Liver (tissue), 9 donors: ENCODE measurements around the gene SPN. TPM values are rescaled to one million over a fixed set of nuclear protein-coding genes. Genes with fewer than 3 reads are reported as not detected.

Experiments
- DNase-seq: peaks from one replicate; pipeline ENCODE4 v3.0.0-alpha.2; 2017; ENCODE audit warnings: low spot score
- H3K27ac ChIP-seq, 2 donors: one replicate each; pipeline ENCODE4 v1.7.0; 2013; ENCODE audit warnings: inconsistent platforms in 2 of 2, low read length in 2 of 2, control low read depth in 1 of 2, low read depth in 1 of 2, mild to moderate bottlenecking in 1 of 2
- H3K27me3 ChIP-seq, 4 donors: one replicate each; pipeline versions ENCODE4 v1.6.1 to v1.7.0; 2013; ENCODE audit warnings: low read length in 3 of 4, inconsistent platforms in 1 of 4, mild to moderate bottlenecking in 1 of 4, moderate library complexity in 1 of 4; ENCODE audit not compliant: control insufficient read depth in 4 of 4, insufficient read depth in 4 of 4
- H3K36me3 ChIP-seq, 4 donors: one replicate each; pipeline versions ENCODE4 v1.6.1 to v1.7.0; 2013; ENCODE audit warnings: low read length in 3 of 4, mild to moderate bottlenecking in 3 of 4, low read depth in 1 of 4, moderate library complexity in 1 of 4; ENCODE audit not compliant: control insufficient read depth in 4 of 4, insufficient read depth in 3 of 4
- H3K4me1 ChIP-seq, 4 donors: one replicate each; pipeline versions ENCODE4 v1.6.1 to v1.7.0; 2013; ENCODE audit warnings: low read length in 3 of 4, mild to moderate bottlenecking in 3 of 4, moderate library complexity in 1 of 4; ENCODE audit not compliant: control insufficient read depth in 4 of 4, insufficient read depth in 4 of 4
- H3K4me3 ChIP-seq, 3 donors: one replicate each; pipeline versions ENCODE4 v1.6.1 to v1.7.0; 2013; ENCODE audit warnings: low read length in 3 of 3, control low read depth in 1 of 3, low read depth in 1 of 3, mild to moderate bottlenecking in 1 of 3
- H3K9ac ChIP-seq, 2 donors: one replicate each; pipeline ENCODE4 v1.7.0; 2013; ENCODE audit warnings: low read length in 2 of 2, mild to moderate bottlenecking in 2 of 2, moderate library complexity in 2 of 2, control low read depth in 1 of 2, low read depth in 1 of 2
- H3K9me3 ChIP-seq, 4 donors: one replicate each; pipeline versions ENCODE4 v1.6.1 to v1.7.0; 2013; ENCODE audit warnings: low read length in 3 of 4; ENCODE audit not compliant: control insufficient read depth in 4 of 4
- CTCF ChIP-seq: fragments of 150-350 bp; IDR thresholded peaks from 2 replicates; pipeline ENCODE4 v1.5.1; 2017; ENCODE audit warnings: improper control_type of control experiment, low read depth, low read length; ENCODE audit not compliant: missing input control
- WGBS: extraction: QIAGEN DNeasy Blood & Tissue Kit; methylation state at CpG from one replicate; pipeline ENCODE4 v1.1.7; 2013; 5-methylcytosine and 5-hydroxymethylcytosine counted together
- polyA plus RNA-seq, 2 donors: library from polyadenylated mRNA; stranded (reverse) in 1 of 2; unstranded in 1 of 2; fragments of 200-250 nt in 1 of 2; fragments of >200 nt in 1 of 2; fragmentation: Nextera tagmentation in 1 of 2; extraction: Ambion mirVana in 1 of 2; gene quantifications; one replicate each; pipeline versions ENCODE4 v1.2.1 to v1.2.3, GENCODE V29; 2013 to 2015
- total RNA-seq, 2 donors: library from RNA; depleted of rRNA; stranded (reverse); fragments of >200 nt; gene quantifications; one replicate each; pipeline ENCODE4 v1.2.3, GENCODE V29; 2014
- donor health status: healthy.
- donor health status: healthy.
- donor health status: healthy.
- donor health status: healthy.
- donor health status: healthy.

Gene SPN
- total and polyA plus RNA-seq, 4 donors = 0.85 to 31.2 (median 0.91) TPM

GRCh38 chr16:29719063-29719462 lies 56.0 kb downstream of the SPN start:
- 47% methylated on average over 4 of the region's 4 CpGs for WGBS
- TF ChIP-seq CTCF = no peak
- no peak for DNase-seq

More at GRCh38 chr16:29719063-29719462, 56.0 kb downstream of the SPN start:
- Histone ChIP-seq H3K4me3 (no peak overlapping the region), H3K27ac (no peak overlapping the region), H3K4me1 (no peaks in the 10 kb centered on the region), H3K9me3 (no peaks in the 10 kb centered on the region), H3K36me3 (no peaks in the 10 kb centered on the region), H3K9ac (no peak overlapping the region), H3K27me3 (no peaks in the 10 kb centered on the region)

Other genes with a start within 250 kb of the SPN start
- gene BOLA2, start 208.9 kb upstream of the SPN start, total RNA-seq = 10 to 100 TPM in 1 of 2 donors, 1 to 10 TPM in 1; 7.0 to 16.2 TPM
- 1 to 10 TPM; 4.6 to 6.1 TPM for gene BOLA2, start 208.9 kb upstream of the SPN start, polyA plus RNA-seq
- 10 to 100 TPM; 10.3 to 16.2 TPM for gene SLX1B, start 208.7 kb upstream of the SPN start, total RNA-seq
- 10 to 100 TPM; 17.1 to 31.0 TPM for gene SLX1B, start 208.7 kb upstream of the SPN start, polyA plus RNA-seq
- gene SULT1A4, start 203.3 kb upstream of the SPN start, total RNA-seq = 1 to 10 TPM; 4.1 to 5.5 TPM
- gene SULT1A4, start 203.3 kb upstream of the SPN start, polyA plus RNA-seq = 10 to 100 TPM in 1 of 2 donors, not detected in 1; 11.1 TPM
- 10 to 100 TPM in 1 of 2 donors, 1 to 10 TPM in 1; 8.5 to 26.2 TPM for gene NPIPB12, start 156.8 kb upstream of the SPN start, total RNA-seq
- 10 to 100 TPM in 1 of 2 donors, 1 to 10 TPM in 1; 2.8 to 19.1 TPM for gene NPIPB12, start 156.8 kb upstream of the SPN start, polyA plus RNA-seq
- gene QPRT, start 15.9 kb downstream of the SPN start, total RNA-seq = 10 to 100 TPM; 79.4 to 81.7 TPM
- gene QPRT, start 15.9 kb downstream of the SPN start, polyA plus RNA-seq = 100 to 1,000 TPM; 119 to 143 TPM
- 1 to 10 TPM; 1.3 to 2.4 TPM for gene C16orf54, start 82.7 kb downstream of the SPN start, total RNA-seq
- gene C16orf54, start 82.7 kb downstream of the SPN start, polyA plus RNA-seq = under 1 TPM; 0.38 to 0.42 TPM
- gene ZG16, start 115.0 kb downstream of the SPN start, total RNA-seq = 1 to 10 TPM in 1 of 2 donors, under 1 TPM in 1; 0.19 to 2.7 TPM
- 1 to 10 TPM in 1 of 2 donors, under 1 TPM in 1; 0.68 to 2.8 TPM for gene ZG16, start 115.0 kb downstream of the SPN start, polyA plus RNA-seq
- gene KIF22, start 127.5 kb downstream of the SPN start, total RNA-seq = 10 to 100 TPM; 15.0 to 80.1 TPM
- 10 to 100 TPM; 39.9 to 58.7 TPM for gene KIF22, start 127.5 kb downstream of the SPN start, polyA plus RNA-seq
- 100 to 1,000 TPM in 1 of 2 donors, 10 to 100 TPM in 1; 28.4 to 272 TPM for gene MAZ, start 143.3 kb downstream of the SPN start, total RNA-seq
- gene MAZ, start 143.3 kb downstream of the SPN start, polyA plus RNA-seq = 10 to 100 TPM; 16.0 to 61.7 TPM
- gene PRRT2, start 148.9 kb downstream of the SPN start, total RNA-seq = under 1 TPM; 0.09 to 0.59 TPM
- under 1 TPM; 0.16 to 0.28 TPM for gene PRRT2, start 148.9 kb downstream of the SPN start, polyA plus RNA-seq
- gene PAGR1, start 152.9 kb downstream of the SPN start, total RNA-seq = 10 to 100 TPM; 11.1 to 16.9 TPM
- 10 to 100 TPM in 1 of 2 donors, 1 to 10 TPM in 1; 7.3 to 18.7 TPM for gene PAGR1, start 152.9 kb downstream of the SPN start, polyA plus RNA-seq
- 10 to 100 TPM; 30.7 to 78.4 TPM for gene MVP, start 157.2 kb downstream of the SPN start, total RNA-seq
- 10 to 100 TPM; 40.1 to 61.4 TPM for gene MVP, start 157.2 kb downstream of the SPN start, polyA plus RNA-seq
- 10 to 100 TPM; 31.4 to 38.7 TPM for gene CDIPT, start 200.0 kb downstream of the SPN start, total RNA-seq
- 100 to 1,000 TPM in 1 of 2 donors, 10 to 100 TPM in 1; 38.1 to 102 TPM for gene CDIPT, start 200.0 kb downstream of the SPN start, polyA plus RNA-seq
- gene SEZ6L2, start 236.3 kb downstream of the SPN start, total RNA-seq = under 1 TPM; 0.25 to 0.37 TPM
- under 1 TPM; 0.24 to 0.35 TPM for gene SEZ6L2, start 236.3 kb downstream of the SPN start, polyA plus RNA-seq
- gene ASPHD1, start 237.2 kb downstream of the SPN start, total RNA-seq = under 1 TPM in 1 of 2 donors, not detected in 1; 0.25 TPM
- gene ASPHD1, start 237.2 kb downstream of the SPN start, polyA plus RNA-seq = under 1 TPM in 1 of 2 donors, not detected in 1; 0.28 TPM